IPS-15b (cell line): ENCODE results near the gene KIF13A.

Experiments used
- H3K27me3 ChIP-seq: one replicate; pipeline ENCODE4 v1.6.1; 2013; ENCODE audit warnings: low read length; ENCODE audit not compliant: control insufficient read depth, insufficient read depth
- H3K36me3 ChIP-seq: one replicate; pipeline ENCODE4 v1.6.1; 2013; ENCODE audit warnings: low read length; ENCODE audit not compliant: control insufficient read depth, insufficient read depth
- H3K4me1 ChIP-seq: one replicate; pipeline ENCODE4 v1.6.1; 2013; ENCODE audit warnings: mild to moderate bottlenecking, low read length; ENCODE audit not compliant: control insufficient read depth, insufficient read depth
- H3K4me3 ChIP-seq: one replicate; pipeline ENCODE4 v1.5.1; 2013; ENCODE audit warnings: low read depth, low read length
- H3K9ac ChIP-seq: one replicate; pipeline ENCODE4 v1.6.1; 2013; ENCODE audit warnings: low read depth, mild to moderate bottlenecking, low read length
- H3K9me3 ChIP-seq: one replicate; pipeline ENCODE4 v1.6.1; 2013; ENCODE audit warnings: mild to moderate bottlenecking, low read length; ENCODE audit not compliant: control insufficient read depth, insufficient read depth

Gene KIF13A

DNA sequence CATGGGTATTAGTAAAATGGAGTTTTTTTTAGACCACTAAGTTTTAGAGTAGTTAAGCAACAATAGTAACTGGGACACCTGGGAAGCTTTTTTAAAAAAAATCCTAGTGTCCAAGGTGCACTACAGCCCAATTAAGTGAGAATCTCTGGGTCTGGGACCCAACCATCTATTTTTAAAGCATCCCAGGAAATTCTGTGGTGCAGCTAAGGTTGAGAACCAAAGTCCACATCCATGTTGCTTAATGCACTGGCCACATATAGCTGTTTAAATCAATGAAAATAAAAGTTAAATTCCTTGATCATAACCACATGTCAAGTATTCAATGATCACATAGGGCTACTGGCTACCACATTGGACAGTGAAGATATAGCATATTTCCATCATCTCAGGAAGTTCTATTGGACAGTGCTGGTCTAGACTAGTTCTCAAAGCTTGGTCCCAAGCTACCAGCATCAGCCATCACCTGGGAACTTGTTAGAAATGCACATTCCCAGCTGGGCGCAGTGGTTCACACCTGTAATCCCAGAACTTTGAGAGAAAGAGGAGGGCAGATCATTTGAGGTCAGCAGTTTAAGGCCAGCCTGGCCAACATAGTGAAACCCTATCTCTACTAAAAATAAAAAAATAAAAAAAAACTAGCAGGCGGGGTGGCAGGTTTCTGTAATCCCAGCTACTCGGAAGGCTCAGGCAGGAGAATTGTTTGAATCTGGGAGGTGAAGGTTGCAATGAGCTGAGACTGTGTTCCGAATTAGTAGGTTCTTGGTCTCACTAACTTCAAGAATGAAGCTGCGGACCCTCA lies 12.7 kb downstream of the KIF13A start:
- H3K36me3 ChIP-seq: no peaks in the 10 kb centered on the region
- H3K27me3 ChIP-seq: no peaks in the 10 kb centered on the region
- H3K9me3 ChIP-seq: no peaks in the 10 kb centered on the region
- no peak overlapping the region for H3K9ac ChIP-seq
- no peak overlapping the region for H3K4me3 ChIP-seq
- peaks cover 13% of the 10 kb centered on the region for H3K4me1 ChIP-seq

DNA sequence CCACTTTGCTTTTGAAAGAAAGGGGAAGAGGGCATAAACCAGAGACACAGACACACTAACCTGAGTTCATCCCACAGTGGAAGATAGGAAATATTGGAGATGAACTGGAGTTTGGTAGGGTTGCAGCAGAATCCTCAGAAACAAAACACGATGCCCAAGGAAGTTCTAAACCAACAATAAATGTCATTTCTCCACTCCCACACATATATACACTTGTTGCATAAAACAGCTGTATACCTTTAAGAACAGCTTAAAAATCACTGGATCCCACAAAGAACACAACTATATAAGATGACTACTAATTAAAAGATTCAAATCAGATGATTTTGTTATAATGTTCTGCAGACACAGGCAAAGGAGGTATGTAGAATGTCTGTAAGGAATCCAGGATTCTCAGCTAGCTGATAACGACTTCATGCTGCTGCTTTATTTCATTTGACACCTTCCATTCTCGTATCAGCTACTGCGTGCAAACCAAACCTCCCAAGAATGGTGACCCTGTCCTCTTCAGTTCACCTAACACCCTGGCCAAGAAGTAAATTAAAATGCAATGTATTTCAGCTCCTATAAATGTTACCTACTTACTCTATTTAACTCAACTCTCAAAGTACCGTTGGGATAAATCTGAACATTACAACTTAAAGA lies 14.3 kb downstream of the KIF13A start:
- no peaks in the 10 kb centered on the region for H3K36me3 ChIP-seq
- no peaks in the 10 kb centered on the region for H3K27me3 ChIP-seq
- no peak overlapping the region for H3K9ac ChIP-seq
- H3K4me3 ChIP-seq: no peak overlapping the region
- H3K9me3 ChIP-seq: no peaks in the 10 kb centered on the region
- peaks cover 13% of the 10 kb centered on the region for H3K4me1 ChIP-seq

DNA sequence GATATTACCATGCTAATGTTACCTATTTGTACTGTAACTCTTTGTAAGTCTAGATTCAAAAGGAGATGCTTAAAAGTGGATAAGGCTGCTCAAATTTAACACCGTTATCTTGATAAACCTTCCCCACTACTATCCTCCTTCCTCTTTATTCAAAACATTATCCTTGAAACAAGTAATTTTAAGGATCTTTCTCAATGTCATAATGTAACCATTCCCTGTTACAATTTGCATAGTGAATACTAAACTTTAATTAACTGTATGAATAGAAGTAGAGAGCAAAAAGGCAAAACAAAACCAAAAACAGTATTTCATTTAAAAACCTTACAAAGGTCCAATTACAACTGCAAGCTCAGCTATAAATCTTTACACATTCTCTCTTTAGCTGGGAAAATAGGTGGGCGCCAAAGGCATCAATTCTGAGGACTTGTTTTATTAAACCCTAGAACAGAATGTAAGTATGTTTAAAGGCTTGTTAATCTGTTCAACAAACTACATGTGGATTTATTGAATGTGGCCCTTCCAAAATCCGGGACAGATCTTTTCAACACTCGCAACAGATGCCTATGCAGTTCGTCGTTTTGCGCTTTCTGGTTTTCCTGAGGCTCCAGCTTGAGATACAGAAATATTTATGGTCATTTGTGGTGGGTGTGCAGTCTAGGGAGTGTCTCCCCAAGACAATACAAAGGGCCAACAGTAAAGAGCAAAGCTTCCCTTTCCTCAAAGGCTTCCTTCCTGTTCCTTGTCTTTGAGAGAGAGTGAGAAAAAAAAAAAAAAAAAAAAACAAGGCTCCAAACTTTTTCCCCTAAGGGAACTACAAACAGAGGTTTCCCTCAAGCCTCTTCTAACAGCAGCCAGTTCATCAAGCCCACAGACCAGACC lies 15.1 kb downstream of the KIF13A start:
- no peaks in the 10 kb centered on the region for H3K9me3 ChIP-seq
- H3K9ac ChIP-seq: no peak overlapping the region
- H3K4me3 ChIP-seq: no peak overlapping the region
- peaks cover 13% of the 10 kb centered on the region for H3K4me1 ChIP-seq
- H3K36me3 ChIP-seq: no peaks in the 10 kb centered on the region
- H3K27me3 ChIP-seq: no peaks in the 10 kb centered on the region

DNA sequence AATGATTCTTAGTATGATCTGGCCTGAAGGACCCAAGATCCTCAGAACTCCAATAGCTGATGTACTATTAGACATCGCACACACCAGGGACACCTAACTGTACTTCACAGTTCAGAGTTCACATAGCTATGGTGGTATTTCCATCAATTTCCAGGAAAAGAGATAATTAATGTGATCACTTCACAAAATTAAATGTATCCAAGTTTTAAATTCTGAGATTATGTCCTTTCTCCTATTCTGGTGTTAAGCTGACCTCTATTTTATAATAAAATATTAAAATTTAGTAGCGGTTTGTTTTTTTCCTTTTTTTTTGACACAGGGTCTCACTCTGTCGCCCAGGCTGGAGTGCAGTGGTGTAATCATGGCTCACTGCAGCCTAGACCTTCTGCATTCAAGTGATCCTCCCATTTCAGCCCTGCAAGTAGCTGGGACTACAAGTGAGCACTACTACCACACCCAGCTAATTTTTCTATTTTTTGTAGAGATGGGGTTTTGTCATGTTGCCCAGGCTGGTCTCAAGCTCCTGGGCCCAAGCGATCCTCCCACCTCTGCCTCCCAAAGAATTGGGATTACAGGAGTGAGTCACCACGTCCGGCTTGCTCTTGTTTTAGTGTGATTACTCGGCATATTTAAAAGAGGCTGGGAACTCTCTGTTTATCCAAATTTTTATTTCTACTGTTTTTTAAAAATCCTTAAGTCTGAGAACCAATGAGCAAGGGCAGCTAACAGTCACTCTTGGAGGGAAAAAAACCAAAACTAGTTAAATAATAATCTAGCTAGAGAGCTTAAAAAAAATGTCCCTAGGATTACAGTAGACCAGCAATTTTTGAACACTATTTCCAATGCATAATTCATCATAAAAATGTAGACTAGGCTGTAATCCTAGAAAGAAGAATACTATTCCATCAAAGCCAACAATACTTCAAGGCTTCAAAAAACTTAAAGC lies 16.0 kb downstream of the KIF13A start:
- H3K36me3 ChIP-seq: no peaks in the 10 kb centered on the region
- no peak overlapping the region for H3K4me3 ChIP-seq
- peaks cover 13% of the 10 kb centered on the region for H3K4me1 ChIP-seq
- H3K27me3 ChIP-seq: no peaks in the 10 kb centered on the region
- H3K9ac ChIP-seq: no peak overlapping the region
- no peaks in the 10 kb centered on the region for H3K9me3 ChIP-seq

DNA sequence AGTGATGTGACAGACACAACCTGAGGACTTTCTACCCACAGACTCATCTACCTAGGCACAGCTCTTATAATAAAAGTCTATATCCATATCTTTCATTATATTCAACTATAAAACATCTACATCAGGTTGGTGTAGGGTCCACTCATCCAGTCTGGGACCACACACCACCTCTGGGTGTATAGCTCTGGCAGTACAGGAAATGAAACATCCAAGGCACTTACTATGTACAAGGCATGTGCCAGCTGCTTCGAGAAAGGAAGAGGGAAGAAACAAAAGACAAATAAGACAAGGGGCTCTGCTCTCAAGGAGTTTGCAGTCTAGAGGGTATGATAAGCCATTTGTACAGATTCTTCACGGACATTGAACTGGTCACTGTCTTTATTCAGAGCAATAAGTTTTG lies 18.6 kb downstream of the KIF13A start:
- H3K36me3 ChIP-seq: no peaks in the 10 kb centered on the region
- no peaks in the 10 kb centered on the region for H3K9me3 ChIP-seq
- H3K4me1 ChIP-seq: peaks cover 13% of the 10 kb centered on the region
- H3K4me3 ChIP-seq: no peak overlapping the region
- H3K27me3 ChIP-seq: no peaks in the 10 kb centered on the region
- no peak overlapping the region for H3K9ac ChIP-seq

DNA sequence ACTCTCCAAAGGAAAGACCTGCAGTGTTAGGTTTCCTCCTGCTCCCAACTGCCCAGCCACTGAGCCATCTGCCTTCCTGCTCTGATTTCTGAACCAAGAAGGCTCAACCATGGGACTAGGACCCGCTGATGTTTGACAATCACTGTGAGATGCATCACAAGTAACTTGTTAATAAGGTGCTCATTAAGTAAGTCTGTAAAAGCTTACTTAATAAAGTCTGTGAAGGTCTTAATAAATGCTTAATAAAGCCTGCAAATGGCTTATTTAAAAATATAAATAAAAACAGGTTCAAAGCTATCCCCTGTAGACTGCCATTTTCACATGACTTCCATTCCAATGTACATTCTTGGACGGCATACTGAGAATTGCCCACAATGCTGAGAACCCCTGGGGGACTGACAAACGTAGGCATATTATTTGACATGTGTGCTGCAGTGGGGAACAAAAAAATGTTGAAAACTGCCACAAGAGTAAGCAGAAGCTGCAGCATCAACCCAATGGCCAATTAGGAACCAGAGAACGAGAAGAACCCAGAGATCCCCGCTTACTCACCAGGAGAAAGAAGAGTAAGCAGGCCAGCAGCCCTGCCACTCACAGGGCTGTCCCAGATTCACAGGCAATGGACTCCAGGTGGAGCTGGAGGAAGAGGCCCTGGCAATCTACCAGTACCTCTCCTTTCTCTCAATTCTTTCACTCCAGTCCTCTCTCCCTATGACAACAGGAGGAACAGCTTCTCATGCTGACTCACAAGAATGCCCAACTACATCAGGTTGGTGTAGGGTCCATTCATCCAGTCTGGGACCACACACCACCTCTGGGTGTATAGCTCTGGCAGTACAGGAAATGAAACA lies 19.5 kb downstream of the KIF13A start:
- H3K27me3 ChIP-seq: no peaks in the 10 kb centered on the region
- no peak overlapping the region for H3K9ac ChIP-seq
- H3K4me1 ChIP-seq: peaks cover 10% of the 10 kb centered on the region
- H3K9me3 ChIP-seq: no peaks in the 10 kb centered on the region
- no peaks in the 10 kb centered on the region for H3K36me3 ChIP-seq
- no peak overlapping the region for H3K4me3 ChIP-seq

DNA sequence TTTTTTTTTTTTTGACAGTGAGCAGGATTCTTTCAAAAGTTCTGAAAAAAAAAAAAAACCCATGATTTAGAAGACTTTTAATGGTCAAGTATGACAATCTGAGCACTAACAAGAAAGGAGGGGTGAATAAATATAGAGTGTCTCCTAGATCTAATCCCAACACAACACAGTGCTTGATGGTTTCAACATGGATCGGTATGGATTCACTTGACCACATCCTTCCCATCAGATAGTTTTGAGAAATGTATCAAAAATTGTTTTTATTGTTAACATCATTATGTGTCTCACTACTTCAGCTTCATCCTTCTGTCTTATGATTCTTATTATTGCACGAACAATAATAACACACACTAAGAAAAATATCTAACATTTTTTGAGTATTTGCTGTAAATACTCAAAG lies 21.0 kb downstream of the KIF13A start:
- no peaks in the 10 kb centered on the region for H3K27me3 ChIP-seq
- no peaks in the 10 kb centered on the region for H3K36me3 ChIP-seq
- no peaks in the 10 kb centered on the region for H3K9me3 ChIP-seq
- peaks cover 3% of the 10 kb centered on the region for H3K4me1 ChIP-seq
- H3K4me3 ChIP-seq: no peak overlapping the region
- no peak overlapping the region for H3K9ac ChIP-seq

DNA sequence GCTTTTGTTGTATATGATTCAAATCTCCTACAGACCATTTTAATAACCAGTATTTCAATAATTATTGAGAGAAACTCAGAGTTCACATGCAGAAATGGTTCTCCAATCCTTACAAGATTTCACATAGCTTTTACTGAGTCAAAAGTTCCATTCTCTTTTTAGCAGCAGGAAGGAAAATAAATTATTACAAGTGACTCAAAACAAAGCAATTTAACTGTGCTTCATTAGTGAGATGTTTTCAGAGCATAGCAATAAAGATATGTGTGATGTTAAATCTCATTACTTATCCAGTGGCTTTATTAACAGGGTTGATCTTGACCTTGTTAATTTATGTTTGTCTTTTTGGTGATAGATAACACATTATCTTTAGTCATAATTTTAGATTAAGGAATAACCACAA lies 22.0 kb downstream of the KIF13A start:
- Histone ChIP-seq H3K9me3 (no peaks in the 10 kb centered on the region), H3K9ac (no peak overlapping the region), H3K4me1 (peaks cover 3% of the 10 kb centered on the region), H3K4me3 (no peak overlapping the region), H3K36me3 (no peaks in the 10 kb centered on the region), H3K27me3 (no peaks in the 10 kb centered on the region)

DNA sequence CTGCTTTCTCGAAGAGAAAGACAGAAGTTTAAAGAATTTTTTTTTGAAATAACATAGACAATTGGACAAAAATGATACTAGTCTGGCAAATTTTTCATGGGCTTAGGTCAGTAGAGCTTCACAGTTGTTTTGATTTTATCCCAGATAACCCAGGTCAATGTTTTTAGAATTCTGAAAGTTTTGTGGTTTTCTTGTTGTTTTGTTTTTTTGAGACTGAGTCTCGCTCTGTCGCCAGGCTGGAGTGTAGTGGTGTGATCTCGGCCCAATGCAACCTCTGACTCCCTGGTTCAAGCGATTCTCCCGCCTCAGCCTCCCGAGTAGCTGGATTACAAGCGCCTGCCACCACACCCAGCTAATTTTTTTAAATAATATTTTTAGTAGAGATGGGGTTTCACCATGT lies 22.8 kb downstream of the KIF13A start:
- H3K36me3 ChIP-seq: no peaks in the 10 kb centered on the region
- peaks cover 3% of the 10 kb centered on the region for H3K4me1 ChIP-seq
- no peak overlapping the region for H3K4me3 ChIP-seq
- no peaks in the 10 kb centered on the region for H3K27me3 ChIP-seq
- no peaks in the 10 kb centered on the region for H3K9me3 ChIP-seq
- no peak overlapping the region for H3K9ac ChIP-seq

DNA sequence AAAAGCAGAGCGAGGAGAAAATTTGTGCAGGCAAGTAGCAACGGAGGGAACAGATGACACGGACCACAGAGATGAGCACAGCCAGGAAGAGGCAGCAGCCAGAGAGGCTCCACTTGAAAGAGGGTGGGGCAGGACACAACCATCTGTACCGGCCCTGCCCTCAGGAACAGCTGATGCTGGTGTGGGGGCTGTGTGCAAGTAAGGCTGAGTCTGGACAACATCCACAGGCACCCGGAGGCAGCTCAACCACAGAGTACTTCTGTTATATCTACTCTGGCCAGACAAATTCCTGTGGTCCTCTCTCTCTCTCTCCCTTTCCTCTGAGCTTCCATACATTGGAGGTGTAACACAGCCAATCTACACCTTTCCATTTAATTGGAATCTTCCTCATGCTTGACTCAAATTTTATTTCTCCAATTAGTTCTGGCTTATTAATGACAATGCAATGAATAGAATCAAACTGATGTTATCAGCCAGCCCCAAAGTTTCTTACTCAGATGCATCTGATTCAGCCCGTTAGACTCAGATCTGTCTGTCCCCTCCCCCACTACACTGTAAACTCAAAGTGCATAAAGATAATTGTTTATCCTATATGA lies 24.9 kb downstream of the KIF13A start:
- Histone ChIP-seq H3K36me3 (no peaks in the 10 kb centered on the region), H3K9ac (no peak overlapping the region), H3K4me3 (no peak overlapping the region), H3K27me3 (no peaks in the 10 kb centered on the region), H3K9me3 (no peaks in the 10 kb centered on the region), H3K4me1 (peaks cover 11% of the 10 kb centered on the region)
